ENCODE results near the gene PSMC3IP.

Gene PSMC3IP

DNA sequence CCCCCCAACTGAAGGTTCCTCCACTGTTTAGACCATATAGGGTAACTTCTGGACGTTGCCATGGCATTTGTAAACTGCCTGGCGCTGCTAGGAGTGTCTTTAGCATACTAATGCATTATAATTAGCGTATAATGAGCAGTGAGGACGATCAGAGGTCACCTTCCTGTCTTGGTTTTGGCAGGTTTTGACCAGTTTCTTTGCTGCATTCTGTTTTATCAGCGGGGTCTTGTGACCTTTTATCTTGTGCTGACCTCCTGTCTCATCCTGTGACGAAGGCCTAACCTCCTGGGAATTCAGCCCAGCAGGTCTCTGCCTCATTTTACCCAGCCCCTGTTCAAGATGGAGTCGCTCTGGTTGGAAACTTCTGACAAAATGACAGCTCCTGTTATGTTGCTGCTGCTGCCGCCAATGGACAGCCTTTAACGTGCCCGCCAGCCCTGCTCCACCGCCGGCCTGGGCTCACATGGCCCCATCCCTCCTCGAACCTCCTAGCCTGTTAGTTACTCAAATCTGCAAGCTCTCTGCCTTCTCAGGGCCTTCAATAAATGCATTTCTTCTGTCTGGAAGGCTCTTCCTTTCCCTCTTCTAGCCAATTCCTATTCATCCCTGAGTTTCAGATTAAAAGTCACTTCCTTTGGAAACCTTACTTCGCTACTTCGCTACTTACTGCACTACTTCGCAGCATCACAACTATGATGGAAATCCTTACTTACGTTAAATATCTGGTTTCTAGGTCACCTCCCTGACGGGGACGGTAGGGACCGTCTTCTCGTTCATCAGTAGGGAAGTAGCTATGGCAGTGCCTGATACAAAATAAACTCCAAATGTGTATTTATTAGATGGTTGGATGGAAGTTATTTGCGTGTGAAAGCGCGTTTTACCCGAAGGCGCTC, 42.1 kb downstream of the PSMC3IP start:
- DNase-seq: peak in 1 of 2 experiments; percentile 46
- TF ChIP-seq POLR2A (IDR thresholded peaks at IDR 0.05; ENCODE audit: low read length) (no peak), GATA1 (IDR thresholded peaks at IDR 0.05; ENCODE audit: low read depth, low read length) (no peak)

DNA sequence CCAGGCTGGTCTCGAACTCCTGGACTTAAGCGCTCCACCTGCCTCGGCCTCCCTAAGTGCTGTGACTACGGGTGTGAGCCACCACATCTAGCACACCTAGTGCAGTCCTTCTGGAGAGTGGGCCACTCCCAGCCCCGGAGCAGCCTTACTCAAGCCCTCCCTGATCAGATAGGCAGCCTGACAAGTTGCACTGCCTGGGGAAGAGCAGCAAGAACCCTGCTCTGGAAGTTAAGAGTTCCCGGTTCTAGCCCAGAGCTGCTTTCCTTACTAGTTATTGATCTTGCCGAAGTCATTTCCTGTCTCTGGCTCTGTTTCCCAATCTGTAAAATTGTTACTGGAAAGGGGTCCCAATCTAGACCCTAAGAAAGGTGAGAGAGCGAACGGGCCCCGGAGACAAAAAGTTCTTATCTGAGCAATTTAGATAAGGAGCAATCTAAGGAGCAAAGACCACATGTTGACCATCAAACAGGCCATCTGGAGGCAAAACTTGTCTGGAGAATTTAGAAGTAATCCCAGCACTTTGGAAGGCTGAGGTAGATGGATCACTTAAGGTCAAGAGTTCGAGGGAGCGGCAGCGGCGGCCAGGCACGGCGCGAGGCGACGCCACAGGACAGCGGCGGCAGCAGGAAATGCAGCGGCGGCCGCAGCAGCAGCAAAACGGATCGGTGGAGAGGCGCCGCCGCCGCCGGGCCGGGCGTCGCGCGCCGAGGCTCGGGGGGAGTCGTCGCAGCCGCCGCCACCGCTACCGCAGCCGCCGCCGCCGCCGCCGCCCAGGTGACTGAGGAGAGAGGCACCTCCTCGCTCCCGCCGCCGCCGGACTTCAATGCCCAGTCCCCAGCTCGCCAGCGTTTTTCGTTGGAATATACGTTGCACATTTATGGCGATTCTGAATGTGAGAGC, 45.8 kb downstream of the PSMC3IP start:
- peak; percentile 80 to 82 for DNase-seq
- TF ChIP-seq GATA1 (IDR thresholded peaks at IDR 0.05; ENCODE audit: low read depth, low read length): no peak
- no peak for TF ChIP-seq POLR2A (IDR thresholded peaks at IDR 0.05; ENCODE audit: low read length)

DNA sequence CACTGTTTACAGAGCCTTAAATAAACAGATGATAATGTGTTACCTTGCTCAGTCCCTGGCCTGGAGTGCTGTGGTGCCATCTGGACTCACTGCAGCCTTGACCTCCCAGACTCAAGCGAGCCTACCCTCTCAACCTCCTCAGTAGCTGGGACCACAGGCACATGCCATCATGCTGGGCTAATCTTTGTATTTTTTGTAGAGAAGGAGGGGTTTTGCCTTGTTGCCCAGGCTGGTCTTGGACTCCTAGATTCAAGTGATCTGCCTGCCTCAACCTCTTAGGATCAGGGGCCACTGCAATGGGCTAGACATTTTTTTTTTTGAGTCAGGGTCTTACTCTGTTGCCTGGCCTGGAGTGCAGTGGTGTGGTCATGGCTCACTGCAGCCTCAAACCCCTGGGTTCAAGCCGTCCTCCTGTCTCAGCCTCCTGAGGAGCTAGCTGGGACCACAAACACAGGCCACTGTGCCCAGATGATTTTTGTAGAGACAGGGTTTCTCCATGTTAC, 46.5 kb downstream of the PSMC3IP start:
- TF ChIP-seq GATA1 (IDR thresholded peaks at IDR 0.05; ENCODE audit: low read depth, low read length) (no peak), POLR2A (IDR thresholded peaks at IDR 0.05; ENCODE audit: low read length) (no peak)
- no peak for DNase-seq

DNA sequence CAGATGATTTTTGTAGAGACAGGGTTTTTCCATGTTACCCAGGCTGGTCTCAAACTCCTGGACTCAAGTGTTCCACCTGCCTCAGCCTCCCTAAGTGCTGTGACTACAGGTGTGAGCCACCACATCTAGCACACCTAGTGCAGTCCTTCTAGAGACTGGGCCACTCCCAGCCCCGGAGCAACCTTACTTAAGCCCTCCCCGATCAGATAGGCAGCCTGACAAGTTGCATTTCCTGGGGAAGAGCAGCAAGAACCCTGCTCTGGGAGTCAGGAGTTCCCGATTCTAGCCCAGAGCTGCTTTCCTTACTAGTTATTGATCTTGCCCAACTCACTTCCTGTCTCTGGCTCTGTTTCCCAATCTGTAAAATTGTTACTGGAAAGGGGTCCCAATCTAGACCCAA, 48.5 kb downstream of the PSMC3IP start:
- DNase-seq: peak in 1 of 2 experiments; percentile 21
- TF ChIP-seq POLR2A (IDR thresholded peaks at IDR 0.05; ENCODE audit: low read length): no peak
- TF ChIP-seq GATA1 (IDR thresholded peaks at IDR 0.05; ENCODE audit: low read depth, low read length): no peak

DNA sequence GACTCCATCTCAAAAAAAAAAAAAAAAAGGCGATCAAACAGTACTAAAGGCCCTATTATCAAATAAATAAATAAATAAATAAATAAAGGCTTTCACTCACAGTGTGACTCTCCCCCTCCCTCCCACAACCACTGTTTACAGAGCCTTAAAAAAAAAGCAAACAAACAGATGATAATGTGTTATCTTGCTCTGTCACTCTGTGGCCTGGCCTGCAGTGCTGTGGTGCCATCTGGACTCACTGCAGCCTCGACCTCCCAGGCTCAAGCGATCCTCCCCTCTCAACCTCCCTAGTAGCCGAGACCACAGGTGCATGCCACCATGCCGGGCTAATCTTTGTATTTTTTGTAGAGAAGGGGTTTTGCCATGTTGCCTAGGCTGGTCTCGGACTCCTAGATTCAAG, 49.6 kb downstream of the PSMC3IP start:
- DNase-seq: peak; percentile 37 to 64
- TF ChIP-seq GATA1 (IDR thresholded peaks at IDR 0.05; ENCODE audit: low read depth, low read length) (no peak), POLR2A (IDR thresholded peaks at IDR 0.05; ENCODE audit: low read length) (no peak)

DNA sequence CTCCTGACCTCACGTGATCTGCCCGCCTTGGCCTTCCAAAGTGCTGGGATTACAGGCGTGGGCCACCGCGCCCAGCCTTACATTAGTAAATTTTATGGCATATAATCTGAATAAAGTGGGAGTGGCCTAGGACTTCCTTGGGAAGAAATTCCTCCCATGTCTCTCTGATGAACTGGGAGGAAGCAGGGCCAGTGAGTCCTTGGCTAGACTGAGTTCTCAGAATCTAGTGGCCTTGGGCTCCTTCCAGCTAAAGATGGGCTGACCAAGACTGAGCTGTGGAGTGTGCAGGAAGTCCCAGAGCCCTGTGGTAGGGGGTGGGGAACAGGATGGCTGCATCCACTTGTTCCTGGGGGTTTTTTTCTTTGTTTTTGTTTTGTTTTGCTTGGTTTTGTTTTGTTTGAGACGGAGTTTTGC, 51.5 kb downstream of the PSMC3IP start:
- no peak for TF ChIP-seq GATA1 (IDR thresholded peaks at IDR 0.05; ENCODE audit: low read depth, low read length)
- TF ChIP-seq POLR2A (IDR thresholded peaks at IDR 0.05; ENCODE audit: low read length): no peak
- no peak for DNase-seq

DNA sequence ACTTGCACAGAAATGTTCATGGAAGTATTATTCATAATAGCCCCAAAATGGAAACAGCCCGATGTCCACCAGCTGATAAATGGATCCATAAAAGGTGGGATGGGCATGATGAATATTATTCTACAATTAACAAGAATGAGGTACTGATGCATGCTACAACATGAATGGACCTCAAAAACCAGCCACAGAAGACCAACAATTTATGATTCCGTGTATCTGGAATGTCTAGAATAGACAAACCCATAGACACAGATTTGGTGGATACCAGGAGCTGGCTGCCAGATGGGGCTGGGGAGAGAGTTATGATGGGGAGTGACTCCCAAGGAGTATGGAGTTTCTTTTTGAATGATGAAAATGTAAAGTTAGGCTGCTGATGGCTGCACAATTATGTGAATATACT, 52.3 kb downstream of the PSMC3IP start:
- no peak for DNase-seq
- TF ChIP-seq POLR2A (IDR thresholded peaks at IDR 0.05; ENCODE audit: low read length) (no peak), GATA1 (IDR thresholded peaks at IDR 0.05; ENCODE audit: low read depth, low read length) (no peak)

DNA sequence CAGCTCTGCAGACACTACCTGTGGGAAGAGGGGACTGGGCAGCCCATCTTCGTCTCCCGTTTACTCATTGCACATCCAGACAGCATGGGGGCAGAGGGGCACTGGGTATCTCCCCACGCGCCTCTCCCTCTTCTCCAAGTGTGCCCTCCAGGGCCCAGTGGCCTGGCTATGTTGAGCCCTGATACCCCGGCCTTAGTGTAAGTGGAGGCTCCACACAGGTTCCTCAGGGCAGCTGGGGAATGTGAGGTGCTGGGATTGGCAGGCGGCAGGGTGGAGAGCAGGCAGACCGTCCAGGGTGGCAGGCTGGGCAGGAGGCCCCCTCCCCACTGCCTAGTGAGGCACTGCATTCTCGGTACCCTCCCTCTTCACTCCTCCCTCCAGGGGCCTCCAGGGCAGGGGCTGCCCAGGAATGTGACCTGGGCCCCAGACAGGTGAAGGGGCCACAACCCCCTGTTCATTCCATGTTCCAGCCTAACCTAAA, 54.7 kb downstream of the PSMC3IP start:
- no peak for TF ChIP-seq POLR2A (IDR thresholded peaks at IDR 0.05; ENCODE audit: low read length)
- no peak for TF ChIP-seq GATA1 (IDR thresholded peaks at IDR 0.05; ENCODE audit: low read depth, low read length)
- DNase-seq: no peak

All from erythroblast (primary cell).